Muscle of back (tissue), 11 donors: ENCODE data around the gene HSPA14. TPM values are rescaled to one million over a fixed set of nuclear protein-coding genes. Genes with fewer than 3 reads are reported as not detected.
A peak's percentile ranks its signal among the peaks of the same experiment; 100 is the strongest.
"Not testable (repeated sequence)": the region's sequence is repeated elsewhere in the genome, so short reads cannot be mapped to it uniquely, and the experiment has no call there.

ENCODE experiments used
- DNase-seq, 3 donors: peaks; one replicate each; pipeline versions ENCODE4 v3.0.0 to v3.0.0-alpha.2; 2013
- polyA plus RNA-seq, 10 donors: library from polyadenylated mRNA; unstranded; fragments of 120-200 nt; gene quantifications; one replicate each; pipeline ENCODE4 v1.2.1, GENCODE V29; 2013; ENCODE audit not compliant: insufficient read length in 10 of 10

HSPA14 gene
- polyA plus RNA-seq, 10 donors = 11.3 to 19.2 (median 15.0) TPM

DNA sequence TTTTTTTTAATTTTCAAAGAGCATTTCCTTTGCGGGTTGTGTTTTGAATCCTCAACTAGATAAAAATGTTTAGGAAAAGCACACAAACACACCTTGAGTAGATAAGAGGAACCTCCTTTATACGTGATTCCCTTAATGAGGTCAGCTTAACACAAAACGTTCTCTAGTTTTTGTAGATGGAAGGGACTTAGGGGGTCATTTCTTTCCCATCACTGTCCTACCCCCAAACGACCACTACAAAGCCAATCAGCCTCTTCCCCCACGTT, 41.8 kb downstream of the HSPA14 start:
- DNase-seq = peak in 1 of 3 donors; percentile 10

DNA sequence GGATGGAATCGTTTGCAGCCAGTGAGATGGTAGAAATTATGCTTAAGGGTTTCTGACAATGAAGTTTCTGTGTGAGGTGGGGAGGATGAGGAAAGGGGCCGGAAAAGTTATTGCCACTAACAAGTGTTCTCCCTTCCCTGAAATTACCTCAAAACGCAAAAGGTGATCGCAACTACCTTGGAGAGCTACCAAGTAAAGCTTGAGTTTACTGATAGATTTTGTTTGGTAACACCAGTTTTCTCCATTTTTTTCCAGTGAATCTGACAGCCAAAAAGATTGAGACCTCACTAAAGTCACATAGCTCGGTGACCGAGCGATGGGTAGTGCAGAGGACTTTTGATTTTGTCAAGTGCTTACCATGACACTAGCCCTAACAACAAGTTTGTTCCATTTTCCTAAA, 42.1 kb downstream of the HSPA14 start:
- DNase-seq = no peak

DNA sequence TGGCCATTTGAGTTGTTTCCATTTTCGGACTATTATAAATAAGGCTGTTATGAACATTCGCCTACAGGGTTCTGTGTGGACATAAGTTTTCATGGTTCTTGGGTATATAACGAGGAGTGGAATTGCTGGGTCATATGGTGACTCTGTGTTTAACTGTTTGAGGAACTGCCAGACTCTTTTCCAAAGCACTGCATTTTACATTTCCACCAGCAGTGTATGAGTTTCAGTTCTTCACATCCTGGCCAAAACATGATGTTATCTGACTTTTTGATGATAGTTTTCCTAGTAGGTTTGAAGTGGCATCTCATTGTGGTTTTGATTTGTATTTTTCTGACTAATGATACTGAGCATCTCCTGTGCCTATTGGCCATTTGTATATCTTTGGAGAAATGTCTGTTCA, 46.0 kb downstream of the HSPA14 start:
- DNase-seq = no peak

DNA sequence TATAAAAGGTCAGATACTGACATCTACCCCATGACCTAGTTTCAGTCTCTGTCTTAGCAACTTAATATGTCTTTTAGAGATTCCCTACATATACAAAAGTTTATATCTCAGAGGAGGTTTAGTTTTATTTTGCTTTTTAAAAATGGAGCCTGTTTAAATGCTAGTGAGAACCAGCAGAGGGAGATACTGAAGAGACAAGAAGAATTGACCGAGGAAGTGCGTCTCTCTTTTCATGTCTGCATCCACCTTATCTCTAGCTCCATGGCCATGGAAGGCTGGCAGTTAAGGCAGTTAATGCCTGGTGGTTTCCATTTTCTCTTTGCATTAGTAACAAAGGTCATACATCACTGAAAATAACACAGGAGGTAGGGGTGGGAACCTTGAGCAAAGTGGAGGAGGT, 51.2 kb downstream of the HSPA14 start:
- no peak for DNase-seq

DNA sequence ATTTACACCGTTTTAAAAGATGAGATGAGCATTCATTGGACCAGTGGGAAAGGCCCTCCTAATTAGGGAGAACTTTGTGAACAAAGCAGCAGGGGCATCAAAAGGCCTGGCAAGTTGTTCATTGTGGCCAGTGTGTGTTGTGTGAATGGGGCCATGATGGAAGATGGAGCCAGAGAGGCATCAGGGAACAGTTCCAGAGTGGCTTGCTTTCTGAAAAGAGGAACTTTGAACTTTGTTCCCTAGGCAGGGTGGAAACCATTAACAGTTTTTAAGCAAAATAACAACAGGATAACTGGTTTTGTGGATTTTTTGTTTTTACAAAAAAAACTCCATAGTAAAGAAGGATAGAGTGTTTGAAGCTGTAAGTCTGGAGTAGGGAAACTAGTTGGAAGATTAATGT, 53.0 kb downstream of the HSPA14 start:
- no peak for DNase-seq

DNA sequence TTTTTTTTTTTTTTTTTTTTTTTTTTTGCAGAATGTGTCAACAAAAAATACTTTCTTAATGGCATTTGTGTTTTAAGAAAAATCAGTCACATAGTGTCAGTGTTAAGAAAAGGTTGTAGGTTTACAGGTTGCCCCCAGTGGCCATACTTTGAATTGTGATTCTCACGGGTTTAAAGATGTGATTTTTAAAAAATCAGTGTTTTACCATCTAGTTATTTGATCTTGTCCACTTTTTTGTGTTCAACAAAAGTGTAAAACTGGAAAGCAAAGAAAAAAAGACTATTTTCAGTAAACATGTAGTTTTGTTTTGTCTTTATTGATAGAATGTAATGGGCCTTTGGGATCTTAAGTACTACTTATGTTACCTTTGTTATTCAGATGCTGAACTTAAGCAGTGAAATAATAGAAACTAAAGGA, 66.2 kb downstream of the HSPA14 start:
- DNase-seq = peak in 2 of 3 donors; percentile 2 to 14

DNA sequence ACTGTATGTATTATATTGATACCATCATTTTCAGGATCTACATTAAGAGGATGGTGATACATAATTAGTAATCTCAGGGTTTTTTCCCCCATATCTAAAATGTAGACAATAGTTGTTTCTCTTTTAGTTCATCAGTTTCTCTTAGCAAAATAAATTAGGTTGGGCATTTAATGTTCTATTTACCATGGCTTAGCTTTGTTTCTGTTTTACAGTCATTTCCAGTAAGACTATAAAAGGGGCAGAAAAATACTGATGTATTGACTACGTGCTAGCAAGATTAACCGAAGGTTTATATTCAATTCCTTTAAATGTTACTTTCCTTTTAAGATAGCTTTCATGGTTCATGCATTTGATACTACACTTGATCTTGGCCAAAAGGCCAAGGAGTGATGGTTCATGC, 66.8 kb downstream of the HSPA14 start:
- DNase-seq = no peak

DNA sequence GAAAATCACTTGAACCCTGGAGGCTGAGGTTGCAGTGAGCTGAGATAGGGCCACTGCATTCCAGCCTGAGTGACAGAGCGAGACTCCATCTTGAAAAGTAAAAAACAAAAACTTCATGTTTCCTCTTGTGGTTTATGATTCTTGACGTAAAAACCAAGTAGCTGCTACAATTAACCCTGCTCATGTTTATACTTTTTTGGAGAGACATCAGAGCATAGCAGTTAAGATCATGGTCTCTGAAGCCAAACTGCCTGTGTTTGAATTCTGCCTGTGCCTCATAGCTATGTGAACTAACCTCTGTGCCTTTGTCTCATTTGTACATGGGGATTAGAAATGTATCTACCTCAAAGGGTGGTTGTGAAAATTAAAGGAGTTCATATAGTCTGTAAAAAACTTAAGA, 67.8 kb downstream of the HSPA14 start:
- DNase-seq = no peak

DNA sequence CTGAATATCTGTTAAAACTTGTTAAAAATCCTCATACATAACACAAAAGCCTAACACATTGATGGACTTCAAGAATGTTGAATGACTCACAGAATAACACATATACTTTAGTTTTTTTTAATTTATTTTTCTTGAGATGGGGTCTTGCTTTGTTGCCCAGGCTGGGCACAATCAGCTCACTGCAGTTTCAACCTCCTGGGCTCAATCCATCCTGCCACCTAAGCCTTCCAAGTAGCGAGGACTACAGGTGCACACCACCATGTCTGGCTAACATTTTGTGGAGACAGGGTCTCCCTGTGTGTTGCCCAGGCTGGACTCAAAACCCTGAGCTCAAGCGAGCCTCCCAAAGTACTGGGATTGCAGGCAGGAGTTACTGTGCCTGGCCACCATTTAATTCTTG, 68.7 kb downstream of the HSPA14 start:
- DNase-seq = no peak

DNA sequence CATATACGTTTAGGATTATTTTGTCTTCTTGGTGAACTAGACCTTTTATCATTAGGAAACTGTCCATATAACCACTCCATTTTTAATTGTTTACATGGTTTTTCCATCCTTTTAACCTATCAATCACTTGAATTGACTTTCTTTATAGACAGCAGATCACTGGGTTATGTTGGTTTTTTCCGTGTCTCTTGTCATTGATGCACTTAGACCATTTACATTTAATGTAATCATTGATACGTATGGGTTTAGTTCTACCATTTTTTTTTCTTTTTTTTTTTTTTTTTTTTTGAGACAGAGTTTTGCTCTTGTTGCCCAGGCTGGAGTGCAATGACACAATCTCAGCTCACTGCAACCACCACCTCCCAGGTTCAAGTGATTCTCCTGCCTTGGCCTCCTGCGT, 69.5 kb downstream of the HSPA14 start:
- not testable (repeated sequence) for DNase-seq

DNA sequence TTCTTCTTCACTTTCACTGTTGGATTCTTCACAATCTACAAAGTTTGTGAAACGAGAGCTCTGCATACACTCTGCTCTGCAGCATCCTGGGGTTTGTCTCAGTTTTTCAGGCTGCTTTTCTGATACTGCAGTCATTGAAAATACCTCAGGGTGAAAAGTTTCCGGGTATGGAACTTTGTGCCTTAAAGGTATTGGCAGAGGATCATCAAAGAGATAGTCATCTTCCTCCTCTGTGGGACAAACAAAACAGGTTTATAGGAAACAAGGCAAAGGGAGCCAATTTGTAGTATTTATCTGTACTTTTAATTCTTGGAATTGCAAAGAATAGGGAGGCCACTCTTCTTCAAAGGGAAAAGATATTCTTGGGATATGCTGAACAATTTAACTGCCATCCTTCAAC, 71.0 kb downstream of the HSPA14 start:
- DNase-seq = no peak

DNA sequence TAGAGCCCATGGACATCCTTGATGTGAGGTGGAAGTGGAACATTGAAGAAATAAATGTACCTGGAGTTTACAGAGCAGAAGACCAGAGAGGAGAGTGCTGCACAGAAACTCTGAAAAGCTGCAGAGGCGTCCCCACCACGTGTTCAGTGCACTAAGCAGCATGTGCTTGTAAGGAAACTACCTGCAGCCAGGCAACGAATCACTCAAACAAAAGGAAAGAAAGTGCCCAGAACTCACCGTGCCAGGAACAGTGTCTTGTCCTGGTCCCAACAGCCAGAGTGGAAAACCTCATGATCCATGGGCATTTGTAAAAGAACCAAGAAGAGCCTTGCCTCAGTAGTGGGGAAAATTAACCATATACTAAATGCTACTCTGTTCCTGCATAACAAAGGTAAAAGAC, 72.8 kb downstream of the HSPA14 start:
- no peak for DNase-seq

DNA sequence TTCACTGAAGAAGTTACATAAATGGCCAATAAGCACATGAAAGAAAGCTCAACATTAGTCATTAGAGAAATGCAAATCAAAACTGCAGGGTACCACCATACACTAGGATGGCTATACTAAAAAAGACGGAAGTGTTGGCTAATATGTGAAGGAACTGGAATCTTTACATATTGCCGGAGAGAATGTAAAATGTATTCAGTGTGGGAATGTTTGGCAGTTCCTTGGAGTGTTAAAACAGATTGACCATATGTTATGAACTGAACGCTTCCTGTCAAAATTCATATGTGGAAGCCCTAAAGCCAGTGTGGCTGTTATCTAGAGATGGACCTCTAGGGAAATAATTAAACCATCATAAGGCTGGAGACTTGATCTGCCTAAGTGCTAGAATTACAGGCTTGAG, 73.7 kb downstream of the HSPA14 start:
- DNase-seq = no peak

DNA sequence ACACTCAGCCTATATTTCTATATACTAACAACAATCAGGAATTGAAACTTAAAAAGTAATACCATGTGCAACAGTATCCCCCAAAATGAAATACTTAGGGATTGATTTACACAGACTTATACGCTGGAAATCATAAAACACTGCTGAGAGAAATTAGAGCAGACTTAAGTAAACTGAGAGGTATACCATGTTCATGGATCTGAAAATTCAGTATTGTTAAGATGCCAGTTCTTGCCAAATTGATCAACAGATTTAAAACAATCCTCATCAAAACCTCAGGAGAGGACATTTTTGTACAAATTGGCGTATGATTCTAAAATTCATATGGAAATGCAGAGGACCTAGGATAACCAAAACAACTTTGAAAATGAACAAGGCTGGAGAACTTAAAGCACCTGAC, 78.5 kb downstream of the HSPA14 start:
- DNase-seq = no peak

DNA sequence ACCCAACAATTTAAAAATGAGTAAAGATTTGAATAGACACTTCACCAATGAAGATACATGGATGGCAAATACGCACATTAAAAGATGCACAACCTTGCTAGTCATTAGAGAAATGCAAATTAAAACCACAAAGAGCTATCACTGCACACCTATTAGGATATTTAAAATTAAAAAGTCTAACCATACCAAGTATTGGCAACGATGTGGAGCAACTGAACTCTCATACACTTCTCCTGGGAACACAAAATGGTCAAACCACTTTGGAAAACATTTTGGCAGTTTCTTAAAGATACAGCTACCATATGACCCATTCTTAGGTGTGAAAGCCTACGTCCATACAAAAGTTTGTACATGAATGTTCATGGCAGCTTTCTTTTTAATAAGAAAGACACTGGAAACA, 79.7 kb downstream of the HSPA14 start:
- DNase-seq = no peak

DNA sequence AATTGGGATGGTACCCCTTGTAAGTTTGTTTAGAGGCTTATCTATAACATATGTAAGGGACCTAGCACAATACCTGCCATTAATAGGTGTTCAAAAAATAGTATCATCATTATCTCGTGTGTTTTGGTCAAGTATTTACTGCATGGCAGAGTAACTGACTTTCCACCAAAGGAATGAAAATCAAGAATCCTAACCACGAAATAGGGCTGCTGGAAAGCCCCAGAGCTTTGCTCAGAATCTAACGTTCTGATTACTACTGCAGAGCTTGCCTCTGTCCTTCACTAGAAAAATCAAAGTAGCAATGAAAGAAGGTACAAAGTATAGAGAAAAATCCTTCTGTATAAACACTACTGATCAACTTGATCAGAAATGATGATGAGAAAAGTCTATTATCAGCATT, 80.9 kb downstream of the HSPA14 start:
- DNase-seq = no peak

Other genes with a start within 250 kb of the HSPA14 start
- 10 to 100 TPM; 17.8 to 30.9 (median 23.3) TPM for gene FAM107B, start 63.4 kb upstream of the HSPA14 start, polyA plus RNA-seq
- 1 to 10 TPM; 1.4 to 5.1 (median 3.4) TPM for gene CDNF, start 269 bp upstream of the HSPA14 start, polyA plus RNA-seq
- gene MSANTD7, start within 50 bp of the HSPA14 start, polyA plus RNA-seq = 10 to 100 TPM in 9 of 10 donors, 1 to 10 TPM in 1; 8.6 to 13.4 (median 11.1) TPM
- gene SUV39H2, start 40.6 kb downstream of the HSPA14 start, polyA plus RNA-seq = 10 to 100 TPM in 9 of 10 donors, 1 to 10 TPM in 1; 10.0 to 17.7 (median 13.1) TPM
- gene DCLRE1C, start 115.8 kb downstream of the HSPA14 start, polyA plus RNA-seq = 10 to 100 TPM in 2 of 10 donors, 1 to 10 TPM in 8; 5.2 to 11.2 (median 8.3) TPM
- gene MEIG1, start 121.1 kb downstream of the HSPA14 start, polyA plus RNA-seq = 1 to 10 TPM in 1 of 10 donors, under 1 TPM in 7, not detected in 2; 0.29 to 2.1 (median 0.56) TPM
- under 1 TPM in 3 of 10 donors, not detected in 7; 0.12 to 0.21 (median 0.16) TPM for gene OLAH, start 205.6 kb downstream of the HSPA14 start, polyA plus RNA-seq